Brain microvascular endothelial cell (primary cell): ENCODE results near the gene IFT88.

ENCODE experiments used
- DNase-seq: peaks from one replicate; pipeline ENCODE4 v3.0.0-alpha.2; 2020
- H3K27ac ChIP-seq: fragments of 250-450 bp; sonication (Bioruptor Pico); 2 replicates; pipeline ENCODE4 v1.5.1; 2020; ENCODE audit warnings: mild to moderate bottlenecking, moderate library complexity
- H3K27me3 ChIP-seq: fragments of 250-450 bp; sonication (Bioruptor Pico); replicated peaks from 2 replicates; pipeline ENCODE4 v1.5.1; 2020; ENCODE audit warnings: mild to moderate bottlenecking
- H3K36me3 ChIP-seq: fragments of 250-450 bp; sonication (Bioruptor Pico); replicated peaks from 2 replicates; pipeline ENCODE4 v1.5.1; 2020; ENCODE audit warnings: mild to moderate bottlenecking
- H3K4me3 ChIP-seq: 2 replicates; pipeline ENCODE4 v1.5.1; 2011; ENCODE audit warnings: low read depth, mild to moderate bottlenecking, control low read depth, low read length, moderate library complexity
- CTCF ChIP-seq: IDR thresholded peaks from 2 replicates; pipeline ENCODE4 v1.5.1; 2011; ENCODE audit warnings: low read depth, mild to moderate bottlenecking, moderate library complexity, low read length, control low read depth, inconsistent platforms; ENCODE audit errors: missing control alignments
- in situ Hi-C: cut with HindIII; loops from 2 replicates; pipeline ENCODE4 v1.10.0; 2017; ENCODE audit warnings: low sequenced_read_pairs, low pct_ligation_motif_present

Gene IFT88

DNA sequence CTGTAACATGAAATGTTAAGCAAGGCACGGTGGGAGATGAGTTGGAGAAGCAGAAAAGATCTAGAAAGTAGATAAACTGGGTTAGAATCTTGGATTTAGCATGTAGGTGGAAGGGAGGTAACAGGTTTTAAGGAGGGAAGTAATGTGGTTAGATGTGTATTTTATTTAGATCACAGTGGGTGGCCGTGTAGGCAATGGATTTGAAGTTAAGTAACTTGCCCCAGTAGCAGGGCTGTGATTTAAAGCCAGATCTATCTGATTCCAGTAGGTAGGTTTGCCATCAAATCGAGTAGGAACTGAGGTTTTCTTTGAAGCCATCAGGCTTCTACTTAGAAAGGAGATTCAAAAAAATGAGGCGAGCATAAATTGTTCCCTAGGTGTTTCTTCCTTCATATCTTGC is 86.0 kb downstream of the IFT88 start:
- no peaks in the 10 kb centered on the region for H3K36me3 ChIP-seq
- TF ChIP-seq CTCF, result no peak
- H3K27ac ChIP-seq, result no peak overlapping the region
- in situ Hi-C loops, result no loop called here
- no peak overlapping the region for H3K4me3 ChIP-seq
- H3K27me3 ChIP-seq, result no peaks in the 10 kb centered on the region
- no peak for DNase-seq

DNA sequence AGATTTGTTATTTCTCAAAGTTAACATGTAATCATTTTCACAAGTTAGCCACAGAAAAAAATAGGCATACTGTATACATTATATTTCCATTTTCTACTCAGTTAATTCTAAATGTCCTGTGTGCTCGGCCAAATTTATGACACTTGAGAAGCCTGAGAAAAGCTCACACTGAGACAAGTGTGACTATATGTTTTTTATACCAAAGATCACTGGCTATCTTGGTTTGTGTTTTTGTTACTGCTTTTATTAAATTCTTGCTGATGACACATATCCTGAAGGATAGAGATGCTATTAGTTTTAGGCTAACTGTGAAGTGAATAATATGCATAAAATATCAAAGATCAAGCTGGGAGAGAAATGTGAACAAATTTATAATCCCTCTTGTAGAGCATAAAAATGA is 87.2 kb downstream of the IFT88 start:
- no peaks in the 10 kb centered on the region for H3K36me3 ChIP-seq
- no peak overlapping the region for H3K4me3 ChIP-seq
- H3K27me3 ChIP-seq, result no peaks in the 10 kb centered on the region
- in situ Hi-C loops, result no loop called here
- H3K27ac ChIP-seq, result peak overlapping the region; percentile 86
- no peak for TF ChIP-seq CTCF
- DNase-seq, result peak; percentile 61

DNA sequence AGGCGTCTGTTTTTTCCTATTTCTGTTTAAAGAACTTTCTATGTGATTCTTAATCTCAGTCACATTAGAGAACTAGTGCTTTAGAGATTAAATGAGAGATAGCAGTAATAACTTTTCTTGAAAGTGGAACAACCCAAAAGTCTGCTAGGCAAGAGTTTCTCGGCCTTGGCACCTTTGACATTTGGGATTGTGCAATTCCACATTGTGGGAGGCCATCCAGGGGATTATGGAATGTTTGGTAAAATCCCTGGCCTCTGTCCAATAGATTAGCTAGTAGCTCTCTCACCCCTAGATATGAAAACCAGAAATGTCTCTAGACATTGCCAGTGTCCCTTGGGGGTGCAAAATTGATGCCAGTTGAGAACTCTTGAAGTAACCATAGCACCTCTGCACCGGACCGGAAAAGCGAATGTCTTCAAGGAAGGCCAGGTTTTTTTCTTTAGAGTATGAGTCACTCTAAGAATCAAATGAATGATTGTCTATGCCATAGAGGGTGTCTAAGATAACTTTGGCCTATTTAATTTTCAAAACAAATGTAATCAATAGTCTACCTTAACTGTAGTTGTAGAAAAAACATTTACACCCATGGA is 91.6 kb downstream of the IFT88 start:
- TF ChIP-seq CTCF, result no peak
- no peak overlapping the region for H3K27ac ChIP-seq
- no peaks in the 10 kb centered on the region for H3K27me3 ChIP-seq
- in situ Hi-C loops, result no loop called here
- no peaks in the 10 kb centered on the region for H3K36me3 ChIP-seq
- H3K4me3 ChIP-seq, result no peak overlapping the region
- DNase-seq, result no peak

DNA sequence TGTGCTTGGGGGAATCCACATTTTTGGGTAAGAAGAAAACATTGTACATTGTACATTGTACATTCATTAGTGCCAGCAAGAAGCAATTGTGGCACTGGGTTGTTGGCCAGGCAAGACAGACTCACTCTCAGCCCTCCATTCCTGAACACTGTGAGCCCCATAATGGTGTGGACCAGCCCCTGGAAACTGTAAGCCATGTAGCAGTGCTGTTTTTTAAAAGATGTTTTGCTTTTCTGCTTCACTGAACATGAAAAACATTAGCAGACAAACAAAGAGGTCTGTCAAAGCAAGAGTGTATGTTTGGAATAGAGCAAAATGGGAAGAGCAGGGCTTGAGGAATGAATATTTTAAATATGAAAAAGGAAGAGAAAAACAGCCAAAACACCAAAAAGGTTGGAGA is 97.4 kb downstream of the IFT88 start:
- Histone ChIP-seq H3K27ac (no peak overlapping the region), H3K27me3 (no peaks in the 10 kb centered on the region), H3K4me3 (no peak overlapping the region), H3K36me3 (no peaks in the 10 kb centered on the region)
- no peak for DNase-seq
- in situ Hi-C loops, result no loop called here
- no peak for TF ChIP-seq CTCF

DNA sequence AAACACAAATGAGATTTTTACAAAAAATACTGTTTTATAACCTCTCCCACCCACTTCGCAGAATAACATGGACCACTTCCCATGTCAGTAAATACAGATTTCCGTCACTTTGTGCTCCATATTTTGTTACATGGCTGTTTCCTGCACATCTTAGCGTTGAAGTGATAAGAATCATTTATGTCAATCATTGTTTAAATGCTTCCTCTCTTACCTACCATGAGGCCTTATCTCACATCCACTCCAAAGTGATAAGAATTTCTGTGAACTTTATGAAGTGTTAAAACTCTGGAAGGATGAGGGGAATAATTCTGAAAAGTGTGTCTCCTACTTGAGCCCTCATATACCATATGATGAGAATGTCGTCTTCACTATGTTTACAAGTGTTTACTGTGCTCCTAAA is 100.0 kb downstream of the IFT88 start:
- no peak for DNase-seq
- in situ Hi-C loops, result no loop called here
- no peak overlapping the region for H3K27ac ChIP-seq
- H3K36me3 ChIP-seq, result no peaks in the 10 kb centered on the region
- no peaks in the 10 kb centered on the region for H3K27me3 ChIP-seq
- no peak for TF ChIP-seq CTCF
- no peak overlapping the region for H3K4me3 ChIP-seq

DNA sequence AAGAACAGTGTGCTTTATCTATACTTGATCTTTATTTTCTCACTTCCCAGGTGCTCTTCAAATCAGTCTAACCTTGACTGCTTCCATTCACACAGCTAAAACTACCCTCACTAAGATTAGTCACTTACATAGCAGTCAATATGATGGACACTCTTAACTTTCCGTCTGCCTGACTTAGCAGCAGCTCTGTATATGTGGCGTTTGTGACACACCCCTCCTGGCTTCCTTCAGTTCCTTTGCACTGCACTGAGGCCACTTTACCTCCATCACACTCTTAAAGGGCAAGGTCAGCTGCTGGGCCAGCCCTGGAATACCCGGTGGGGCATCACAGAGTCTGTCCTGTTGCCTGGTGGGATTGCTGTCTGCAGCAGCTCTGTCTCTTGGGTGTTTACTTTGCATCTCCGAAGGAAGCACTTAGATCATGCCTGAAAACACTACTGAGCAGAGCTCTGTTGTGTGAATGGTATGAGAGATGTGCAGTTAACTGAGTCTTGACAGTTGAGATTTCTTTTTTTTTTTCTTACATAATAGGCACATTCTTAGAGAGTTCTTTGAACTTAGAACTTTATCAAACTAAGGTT is 101.0 kb downstream of the IFT88 start:
- DNase-seq, result no peak
- in situ Hi-C loops, result no loop called here
- TF ChIP-seq CTCF, result no peak
- H3K4me3 ChIP-seq, result no peak overlapping the region
- no peak overlapping the region for H3K27ac ChIP-seq
- no peaks in the 10 kb centered on the region for H3K36me3 ChIP-seq
- no peaks in the 10 kb centered on the region for H3K27me3 ChIP-seq
